Nephron progenitor cell (in vitro differentiated cells): ENCODE results near the gene OR51S1.

ENCODE experiments used
- DNase-seq: peaks from one replicate; pipeline ENCODE4 v3.0.0; 2021
- H3K27ac Mint-ChIP-seq: 2 replicates; pipeline ENCODE4 v1.8.0; 2021; ENCODE audit warnings: mild to moderate bottlenecking, moderate library complexity, mixed read lengths
- H3K27me3 Mint-ChIP-seq: 2 replicates; pipeline ENCODE4 v1.8.0; 2021; ENCODE audit warnings: mild to moderate bottlenecking, low read depth, mixed read lengths; ENCODE audit not compliant: poor library complexity
- H3K36me3 Mint-ChIP-seq: 2 replicates; pipeline ENCODE4 v1.8.0; 2021; ENCODE audit warnings: low read depth, mixed read lengths
- H3K4me1 Mint-ChIP-seq: 2 replicates; pipeline ENCODE4 v1.8.0; 2021; ENCODE audit warnings: mixed read lengths
- H3K4me3 Mint-ChIP-seq: 2 replicates; pipeline ENCODE4 v1.8.0; 2021; ENCODE audit warnings: mild to moderate bottlenecking, moderate library complexity, mixed read lengths
- H3K9me3 Mint-ChIP-seq: 2 replicates; pipeline ENCODE4 v1.8.0; 2021; ENCODE audit warnings: mild to moderate bottlenecking, moderate library complexity, mixed read lengths
- CTCF ChIP-seq: fragments of 200-600 bp; sonication (generic); IDR thresholded peaks from 2 replicates; pipeline ENCODE4 v1.5.0; 2021; ENCODE audit warnings: antibody characterized with exemption

Gene OR51S1, protein sequence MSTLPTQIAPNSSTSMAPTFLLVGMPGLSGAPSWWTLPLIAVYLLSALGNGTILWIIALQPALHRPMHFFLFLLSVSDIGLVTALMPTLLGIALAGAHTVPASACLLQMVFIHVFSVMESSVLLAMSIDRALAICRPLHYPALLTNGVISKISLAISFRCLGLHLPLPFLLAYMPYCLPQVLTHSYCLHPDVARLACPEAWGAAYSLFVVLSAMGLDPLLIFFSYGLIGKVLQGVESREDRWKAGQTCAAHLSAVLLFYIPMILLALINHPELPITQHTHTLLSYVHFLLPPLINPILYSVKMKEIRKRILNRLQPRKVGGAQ

GRCh38 chr11:4848908-4849532 is at the start of gene OR51S1:
Gene OR51S1 (minus strand): TSS chr11:4849208. CDS start chr11:4849208, 0 bp downstream.
- Mint-ChIP-seq H3K36me3 (no peaks in the 10 kb centered on the region), H3K9me3 (peaks cover 4% of the 10 kb centered on the region), H3K27ac (no peak within 1 kb of the TSS), H3K4me3 (no peak within 1 kb of the TSS), H3K4me1 (no peaks in the 10 kb centered on the region), H3K27me3 (peaks cover 5% of the 10 kb centered on the region)
- no peak for TF ChIP-seq CTCF
- no peak for DNase-seq

DNA sequence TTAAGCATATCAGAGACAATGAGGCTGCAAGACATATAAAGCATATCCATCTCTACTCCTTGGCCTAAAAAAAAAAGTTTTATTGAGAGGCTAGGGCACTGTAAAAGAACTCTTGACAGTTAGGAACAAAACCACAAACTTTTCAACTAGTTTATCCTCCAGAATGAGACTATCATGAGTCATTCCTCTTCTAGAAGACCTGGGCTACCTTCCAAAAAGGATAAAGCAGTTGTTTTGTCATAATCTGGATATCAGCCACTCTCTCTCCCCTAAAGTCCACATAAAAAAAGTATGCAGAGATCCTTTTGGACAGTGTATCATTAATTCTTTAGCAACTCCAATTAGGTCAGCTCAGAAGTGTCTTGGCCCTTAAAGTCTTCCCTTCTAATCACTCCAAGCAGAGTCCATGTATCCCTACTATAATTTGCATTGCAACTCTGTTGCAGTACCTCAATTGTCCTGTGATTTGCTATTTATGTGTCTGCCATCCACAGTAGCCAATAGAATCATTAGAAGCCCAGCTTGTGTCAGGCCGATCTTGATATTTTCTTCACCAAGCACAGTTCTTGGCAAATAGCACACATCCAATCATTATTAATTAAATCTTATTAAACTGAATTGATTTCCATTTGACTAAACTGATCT is 43.1 kb upstream of the OR51S1 start:
- H3K27me3 Mint-ChIP-seq: no peaks in the 10 kb centered on the region
- no peak overlapping the region for H3K27ac Mint-ChIP-seq
- no peaks in the 10 kb centered on the region for H3K9me3 Mint-ChIP-seq
- no peak for TF ChIP-seq CTCF
- H3K4me1 Mint-ChIP-seq: peaks cover 32% of the 10 kb centered on the region
- no peak for DNase-seq
- no peaks in the 10 kb centered on the region for H3K36me3 Mint-ChIP-seq
- H3K4me3 Mint-ChIP-seq: no peak overlapping the region

GRCh38 chr11:4890279-4890678 is 41.3 kb upstream of the OR51S1 start:
- Mint-ChIP-seq H3K27me3 (no peaks in the 10 kb centered on the region), H3K9me3 (no peaks in the 10 kb centered on the region), H3K4me3 (no peak overlapping the region), H3K27ac (no peak overlapping the region), H3K4me1 (peaks cover 20% of the 10 kb centered on the region), H3K36me3 (no peaks in the 10 kb centered on the region)
- no peak for DNase-seq
- no peak for TF ChIP-seq CTCF

- H3K4me3 Mint-ChIP-seq: no peak overlapping the region
- H3K4me1 Mint-ChIP-seq: peaks cover 36% of the 10 kb centered on the region
- no peak overlapping the region for H3K27ac Mint-ChIP-seq
Measured at GRCh38 chr11:4887591-4887990, 38.6 kb upstream of the OR51S1 start.

GRCh38 chr11:4886186-4886585 is 37.2 kb upstream of the OR51S1 start:
- Mint-ChIP-seq H3K4me3 (no peak overlapping the region), H3K9me3 (no peaks in the 10 kb centered on the region), H3K4me1 (peaks cover 50% of the 10 kb centered on the region), H3K36me3 (no peaks in the 10 kb centered on the region), H3K27me3 (peaks cover 2% of the 10 kb centered on the region), H3K27ac (no peak overlapping the region)
- no peak for TF ChIP-seq CTCF
- DNase-seq: no peak

More at GRCh38 chr11:4887591-4887990, 38.6 kb upstream of the OR51S1 start:
- Mint-ChIP-seq H3K9me3 (no peaks in the 10 kb centered on the region), H3K27me3 (no peaks in the 10 kb centered on the region), H3K36me3 (no peaks in the 10 kb centered on the region)
- TF ChIP-seq CTCF: no peak
- no peak for DNase-seq
